Measurements from ENCODE around the gene WDFY4. TPM values are rescaled to one million over a fixed set of nuclear protein-coding genes. Genes with fewer than 3 reads are reported as not detected.

Gene WDFY4
- total RNA-seq, 1 experiment from 2014 or later: not detected

- DNase-seq (ENCODE audit: extremely low read depth, low read depth): no peak
These were observed 1.1 kb downstream of the WDFY4 start for GRCh38 chr10:48685731-48686130.

DNA sequence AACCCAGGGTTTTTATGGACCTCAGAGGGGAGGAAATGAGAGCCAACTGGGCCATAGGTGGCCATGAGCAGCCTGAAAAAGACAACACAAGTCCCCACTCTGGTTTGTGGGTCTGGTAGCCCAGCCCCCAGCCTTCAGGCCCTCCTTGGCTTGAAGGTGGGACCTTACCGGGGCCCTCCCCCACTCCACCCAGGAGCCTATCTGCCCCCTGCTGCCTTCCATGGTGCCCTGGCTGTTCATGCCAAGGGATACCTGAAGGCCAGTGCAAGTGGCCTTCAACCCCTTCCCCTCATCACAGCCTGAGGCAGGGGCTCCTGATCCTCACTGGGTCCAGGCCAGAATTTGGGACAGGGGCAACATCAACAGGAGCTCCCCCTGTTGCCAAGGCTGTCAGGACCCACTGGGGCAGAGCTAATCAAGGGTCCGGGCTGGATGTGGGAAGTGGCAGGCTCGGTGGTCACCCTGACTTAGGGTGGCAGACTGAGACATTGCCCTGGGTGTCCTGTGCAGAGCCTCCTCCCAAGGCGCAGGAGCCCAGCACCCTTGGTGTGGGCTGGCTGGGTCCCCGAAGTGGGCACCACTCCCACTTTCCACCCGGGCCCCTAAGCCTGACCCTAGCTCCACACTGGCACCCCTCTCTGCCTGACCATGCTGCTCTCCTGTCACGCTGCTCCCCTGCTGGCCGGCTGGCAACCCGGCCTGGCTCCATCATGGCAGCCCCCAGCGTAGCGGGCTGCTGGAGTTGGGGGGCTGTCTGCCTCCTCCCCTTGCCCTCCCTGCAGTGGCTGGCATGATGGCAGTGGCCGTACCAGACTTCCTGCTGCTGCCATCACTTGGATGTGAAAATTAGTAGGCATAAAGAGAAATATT lies 6.4 kb downstream of the WDFY4 start:
- DNase-seq (ENCODE audit: extremely low read depth, low read depth): no peak

DNA sequence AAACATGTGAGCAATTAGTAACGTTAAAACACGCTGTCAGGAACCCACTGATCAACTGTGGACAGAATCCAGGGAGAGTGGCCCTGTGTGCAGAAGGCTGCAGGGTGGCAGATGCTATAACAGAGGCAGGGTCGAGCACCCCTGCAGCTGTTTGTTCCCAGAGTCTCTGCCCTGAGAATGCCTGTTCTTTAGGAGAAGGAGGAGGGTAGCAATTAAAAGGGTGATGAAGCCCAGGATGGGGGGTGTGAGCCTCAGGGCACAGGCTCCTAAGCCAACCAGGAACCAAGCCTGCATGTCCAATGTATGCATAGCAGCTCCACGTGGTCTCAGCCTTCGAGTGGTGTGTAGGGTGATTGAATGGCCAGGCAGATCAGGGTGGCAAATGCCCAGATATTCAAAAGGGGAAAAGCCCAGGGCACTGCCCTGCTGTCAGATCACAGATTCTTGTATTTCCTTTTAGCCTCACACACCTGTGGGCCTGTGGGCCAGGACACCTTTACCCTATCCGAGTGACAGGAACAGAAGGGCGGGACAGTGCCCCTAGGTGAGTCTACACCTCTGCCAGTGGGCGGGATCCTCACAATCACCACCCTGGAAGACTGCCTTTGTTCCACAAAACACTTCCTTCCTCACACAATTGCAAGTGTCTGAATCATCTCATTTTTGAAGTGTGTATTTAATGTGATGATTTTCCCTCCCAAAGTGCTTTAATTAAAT lies 7.3 kb downstream of the WDFY4 start:
- DNase-seq (ENCODE audit: extremely low read depth, low read depth): no peak

GRCh38 chr10:48692748-48693147 lies 8.1 kb downstream of the WDFY4 start:
- DNase-seq (ENCODE audit: extremely low read depth, low read depth): no peak

DNA sequence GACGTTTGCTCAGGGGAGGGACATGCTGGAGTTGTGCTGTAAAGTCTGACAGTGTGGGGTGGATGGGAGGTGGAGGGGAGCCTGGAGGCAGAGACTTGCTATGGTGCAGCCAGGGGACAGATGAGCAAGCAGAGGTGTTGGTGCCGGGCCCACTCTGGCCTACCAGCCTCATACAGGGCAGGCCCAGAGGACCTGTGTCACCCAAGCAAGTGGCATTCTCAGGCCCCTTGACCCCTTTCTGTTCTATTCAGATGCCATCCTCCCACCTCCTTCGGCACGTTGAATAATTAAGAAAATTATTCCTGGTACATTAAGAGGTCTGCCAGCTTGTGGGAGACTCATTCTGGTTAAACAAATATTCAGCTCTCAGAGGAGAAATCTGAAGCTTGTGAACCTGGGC lies 8.5 kb downstream of the WDFY4 start:
- DNase-seq (ENCODE audit: extremely low read depth, low read depth): no peak

GRCh38 chr10:48694371-48695030 lies 9.8 kb downstream of the WDFY4 start:
- no peak for DNase-seq (ENCODE audit: extremely low read depth, low read depth)

DNA sequence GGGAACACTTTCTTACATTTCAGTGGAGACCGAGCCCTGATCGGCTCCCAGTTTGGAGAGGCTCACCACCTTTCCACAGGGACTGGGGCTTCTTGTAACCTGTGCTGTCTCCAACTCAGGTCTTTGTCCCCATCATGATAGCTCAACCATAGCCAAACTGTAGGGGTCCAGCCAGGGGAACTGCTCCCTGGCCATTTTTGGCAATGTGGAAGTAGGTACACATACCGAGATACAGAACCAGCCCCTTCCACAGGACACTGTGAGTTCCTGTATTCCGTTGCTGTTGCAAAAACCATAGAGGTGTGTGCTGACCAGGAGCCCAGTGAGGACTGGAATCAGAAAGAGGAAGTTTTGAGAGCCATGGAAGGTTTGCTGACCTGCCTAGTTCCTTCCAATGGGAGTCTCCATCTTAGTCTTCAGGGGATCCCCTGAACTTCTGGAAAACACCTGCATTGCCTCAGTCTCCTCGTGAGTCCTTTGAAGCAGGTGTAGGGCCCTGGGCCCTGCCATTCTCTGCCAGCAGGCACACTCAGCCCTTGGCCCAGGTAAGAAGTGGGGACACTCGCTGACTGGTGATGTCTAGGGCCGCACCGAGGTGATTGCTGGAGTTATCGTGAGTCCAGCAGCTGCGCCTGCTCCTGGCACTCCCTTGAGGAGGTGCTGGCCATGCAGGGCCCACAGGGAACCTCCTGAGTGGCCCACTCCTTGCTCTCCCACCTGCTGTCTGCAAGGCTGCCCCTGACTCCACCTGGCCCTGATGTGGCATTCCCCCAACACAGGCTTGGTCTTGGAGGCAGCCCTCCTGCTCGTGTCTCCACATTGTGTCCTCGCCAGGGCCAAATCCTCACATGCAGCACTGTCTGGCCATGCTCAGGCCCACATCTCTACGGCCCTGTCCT lies 11.2 kb downstream of the WDFY4 start:
- no peak for DNase-seq (ENCODE audit: extremely low read depth, low read depth)

- DNase-seq (ENCODE audit: extremely low read depth, low read depth): no peak
These were observed 11.8 kb downstream of the WDFY4 start for GRCh38 chr10:48696535-48696873.

DNA sequence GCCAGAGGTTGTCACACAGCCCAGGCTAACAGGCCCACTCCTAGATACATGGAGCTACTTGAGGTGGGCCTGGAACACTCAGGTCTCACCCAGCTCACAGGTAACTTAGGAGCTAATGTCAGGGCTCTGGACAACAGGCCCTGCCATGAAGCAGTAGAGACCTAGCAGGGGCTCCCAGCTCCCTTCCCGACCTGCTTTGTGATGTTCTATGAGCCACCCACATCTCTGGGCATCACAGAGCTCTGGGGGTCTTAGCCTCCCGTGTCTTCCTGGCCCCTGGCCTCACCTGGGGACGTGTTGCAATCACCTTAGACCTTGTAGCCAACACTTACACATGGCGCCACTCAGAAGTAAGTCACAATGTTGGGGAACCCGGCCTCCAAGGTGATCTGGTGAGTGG lies 12.4 kb downstream of the WDFY4 start:
- no peak for DNase-seq (ENCODE audit: extremely low read depth, low read depth)

- DNase-seq (ENCODE audit: extremely low read depth, low read depth): no peak
These were observed 13.4 kb downstream of the WDFY4 start for GRCh38 chr10:48697821-48698764.

GRCh38 chr10:48699011-48699627 lies 14.4 kb downstream of the WDFY4 start:
- no peak for DNase-seq (ENCODE audit: extremely low read depth, low read depth)

DNA sequence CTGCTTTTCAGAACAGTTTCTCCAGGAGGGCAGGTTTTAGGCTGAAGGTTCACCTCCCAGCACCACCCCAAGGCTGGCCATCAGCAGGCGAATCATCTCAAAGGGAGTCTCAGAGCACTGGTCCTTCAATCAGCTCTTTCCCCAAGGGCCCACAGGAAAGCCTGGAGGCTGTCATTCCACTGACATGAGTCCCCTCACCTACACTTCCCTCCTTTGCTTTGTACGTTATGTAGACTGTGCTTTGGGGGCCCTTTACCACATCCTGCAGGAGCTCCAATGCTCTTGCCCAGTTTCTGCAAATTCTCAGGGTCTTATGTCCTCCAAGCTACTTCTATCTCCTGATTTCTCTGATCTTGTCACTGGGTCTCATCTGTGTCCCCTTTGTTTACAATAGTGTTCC lies 15.4 kb downstream of the WDFY4 start:
- no peak for DNase-seq (ENCODE audit: extremely low read depth, low read depth)

DNA sequence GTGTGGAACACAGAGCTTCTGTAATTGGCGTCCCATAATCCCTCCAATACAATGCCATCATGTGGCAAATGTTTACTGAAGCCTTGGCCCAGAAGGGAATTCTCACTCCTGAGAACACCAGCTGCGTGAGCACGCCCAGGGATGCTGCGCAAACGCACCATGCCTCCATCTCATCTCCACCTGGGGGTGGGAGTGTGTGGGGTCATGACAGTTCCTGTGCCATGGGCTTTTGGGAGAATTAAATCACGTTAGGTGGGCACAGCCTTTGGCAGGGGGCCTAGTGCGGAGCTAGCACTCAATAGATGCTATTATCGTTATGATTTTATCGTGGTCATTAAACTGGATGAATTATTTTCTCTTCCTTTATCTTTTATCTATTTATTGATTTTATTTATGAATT lies 15.8 kb downstream of the WDFY4 start:
- no peak for DNase-seq (ENCODE audit: extremely low read depth, low read depth)

- DNase-seq (ENCODE audit: extremely low read depth, low read depth): no peak
These were observed 16.6 kb downstream of the WDFY4 start for GRCh38 chr10:48701139-48701901.

DNA sequence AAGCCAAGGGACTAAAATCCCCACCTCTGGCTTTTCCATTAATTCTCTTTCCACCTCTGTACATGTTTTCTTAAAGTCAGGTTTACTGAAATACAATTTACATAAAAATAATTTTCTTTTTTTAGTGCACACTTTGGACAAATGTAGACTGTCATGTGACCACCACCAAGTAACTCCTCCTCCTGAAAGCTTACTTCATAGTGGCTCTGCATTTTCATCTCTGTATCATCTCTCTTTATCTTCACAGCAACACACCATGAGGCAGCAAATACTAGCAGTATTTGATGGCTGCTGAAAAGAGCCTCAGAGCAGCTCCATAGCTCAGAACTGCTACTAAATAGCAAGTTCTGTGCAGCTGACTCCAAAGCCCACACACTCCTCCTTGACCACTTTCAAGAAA lies 17.3 kb downstream of the WDFY4 start:
- DNase-seq (ENCODE audit: extremely low read depth, low read depth): no peak

DNA sequence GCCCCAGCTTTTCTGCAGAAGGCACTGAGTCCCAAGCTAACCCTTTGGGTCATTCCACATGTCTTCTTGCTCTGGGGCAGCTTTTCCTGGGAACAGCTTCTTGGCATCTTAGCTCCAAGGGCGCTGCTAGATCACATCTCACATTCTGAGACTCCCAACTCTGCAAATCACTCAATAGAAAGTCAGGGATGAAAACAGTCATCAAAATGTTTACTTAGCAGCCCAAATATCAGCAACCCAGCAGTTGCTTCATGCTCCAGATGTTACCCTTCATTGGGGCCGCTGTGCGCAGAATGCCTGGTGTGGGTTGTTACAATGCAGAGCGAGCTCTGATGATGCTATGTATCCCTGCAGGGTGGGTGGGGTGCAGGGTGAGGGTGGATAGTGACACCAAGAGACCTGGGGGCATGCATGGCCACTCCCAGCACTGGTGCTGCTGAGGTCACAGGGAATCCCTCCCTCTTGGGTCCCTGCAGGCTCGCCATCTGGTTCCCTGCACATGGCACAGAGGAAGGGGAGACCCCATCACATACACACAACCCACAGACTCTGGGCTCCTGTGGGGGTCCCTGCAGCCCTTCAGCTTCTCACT lies 19.0 kb downstream of the WDFY4 start:
- DNase-seq (ENCODE audit: extremely low read depth, low read depth): no peak

- DNase-seq (ENCODE audit: extremely low read depth, low read depth): no peak
These were observed 19.5 kb downstream of the WDFY4 start for GRCh38 chr10:48704156-48704555.

GRCh38 chr10:48705401-48705938 lies 20.8 kb downstream of the WDFY4 start:
- DNase-seq (ENCODE audit: extremely low read depth, low read depth): no peak
